NCI-H146 treated with DMSO at 0.1 percent for 48 hours (cell line): ENCODE results near the gene ELOB.
A peak's percentile ranks its signal among the peaks of the same experiment; 100 is the strongest.

Experiments
- DNase-seq: peaks from one replicate; lab custom pipeline; 2025; ENCODE audit not compliant: unreplicated experiment; lab: John Stamatoyannopoulos, UW

The ELOB gene

DNA sequence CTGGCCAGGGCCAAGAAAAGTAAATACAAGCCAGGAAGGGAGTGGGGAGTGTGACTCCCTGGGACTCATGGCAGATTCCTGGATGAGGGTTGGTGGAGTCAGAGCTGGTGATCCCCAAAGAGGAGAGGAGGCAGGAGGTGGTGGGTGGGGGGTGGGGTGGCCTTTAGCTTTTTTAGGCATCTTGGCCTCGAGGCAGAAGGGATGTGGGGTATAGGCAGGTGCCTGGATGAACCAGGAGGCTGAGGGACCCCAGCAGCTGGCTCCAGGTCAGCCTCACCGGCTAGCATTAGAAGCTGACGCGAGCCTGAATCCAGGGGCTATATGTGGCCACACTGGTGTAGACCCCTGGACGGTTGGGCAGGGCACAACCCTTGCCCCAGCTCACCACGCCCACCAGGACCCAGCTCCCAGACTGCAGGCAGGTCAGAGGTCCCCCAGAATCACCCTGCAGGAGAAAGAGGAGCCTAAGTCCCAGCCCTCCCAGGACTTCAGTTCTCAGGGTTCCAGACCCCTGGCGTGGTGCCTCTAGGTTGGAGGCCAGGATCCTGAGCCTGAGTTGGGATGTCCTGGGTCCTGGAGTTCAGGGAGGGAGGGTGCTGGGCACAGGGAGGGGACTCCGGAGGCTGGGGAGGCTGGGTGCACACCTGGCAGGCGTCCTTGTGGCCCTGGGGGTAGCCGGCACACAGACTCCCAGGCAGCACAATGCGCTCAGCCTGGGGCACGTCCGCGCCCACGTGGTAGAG, 7.4 kb upstream of the ELOB start:
- no peak for DNase-seq

DNA sequence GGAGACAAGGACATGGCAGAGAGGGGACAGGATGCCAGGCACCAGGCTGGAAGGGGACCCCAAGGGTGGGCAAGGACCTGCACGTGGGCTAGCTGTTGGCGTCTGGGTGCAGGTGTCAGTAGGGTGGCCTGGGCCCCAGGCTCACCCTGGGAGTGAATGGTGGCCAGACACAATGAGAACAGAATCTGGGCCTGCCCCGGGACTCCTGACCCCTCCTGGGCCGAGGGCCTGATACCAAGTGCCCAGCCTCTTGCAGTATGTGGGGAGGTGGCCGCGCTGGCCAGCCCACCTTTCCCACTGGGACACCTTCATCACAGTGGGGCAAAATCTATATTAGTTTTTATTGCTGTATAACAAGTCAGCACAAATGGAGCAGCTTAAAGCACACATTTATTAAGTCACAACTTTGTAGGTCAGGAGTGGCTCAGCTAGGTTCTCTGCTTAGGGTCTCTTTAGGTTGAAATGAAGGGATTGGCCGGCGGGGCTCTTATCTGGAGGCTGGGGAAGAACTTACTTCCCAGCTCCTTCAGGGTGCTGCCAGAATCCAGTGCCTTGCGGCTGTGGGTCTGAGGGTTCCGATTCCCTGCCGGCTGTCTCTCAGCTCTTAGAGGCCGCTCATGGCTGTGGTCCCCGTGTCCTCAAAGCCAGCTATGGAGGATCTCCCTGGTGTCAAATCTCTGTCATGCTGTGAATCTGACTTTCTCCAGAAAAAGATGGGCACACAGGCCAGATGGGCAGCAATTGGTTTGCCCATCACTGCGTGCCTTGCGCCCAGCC, 6.7 kb upstream of the ELOB start:
- no peak for DNase-seq

DNA sequence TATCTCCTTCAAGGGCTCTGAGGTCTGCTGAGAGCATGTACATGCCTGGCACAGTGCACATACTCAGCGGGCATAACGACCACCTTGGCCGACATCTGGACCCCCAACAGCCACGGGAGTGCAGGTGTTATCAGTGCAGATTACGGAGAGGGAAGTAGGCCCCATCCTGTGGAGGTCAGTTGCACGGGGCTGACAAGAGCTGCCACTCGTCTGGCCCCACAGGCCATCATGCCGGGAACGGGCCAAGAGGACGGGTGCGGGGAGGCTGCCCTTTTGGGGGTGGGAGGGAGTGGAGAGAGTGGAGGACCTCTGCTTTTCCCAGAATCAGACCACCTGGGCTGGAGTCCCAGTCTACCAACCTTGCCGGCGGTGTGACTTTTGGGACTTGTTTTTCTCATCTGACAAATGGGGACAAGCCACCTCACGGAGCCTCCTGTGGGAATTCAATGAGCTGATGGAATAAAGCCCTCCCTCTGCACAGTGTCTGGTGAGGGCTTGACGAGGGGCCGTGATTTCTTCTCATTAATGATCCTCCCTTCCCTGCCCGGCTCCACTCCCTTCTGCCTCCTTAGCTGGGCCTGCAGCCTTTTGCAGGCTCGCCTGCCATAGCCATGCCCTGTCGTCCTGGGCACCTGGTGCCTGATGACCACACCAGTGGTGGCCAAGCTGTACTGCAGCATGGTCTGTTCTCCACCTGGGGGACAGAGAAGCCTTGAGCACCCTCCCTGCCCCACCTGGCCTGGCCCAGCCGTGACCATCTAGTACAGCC, 5.7 kb upstream of the ELOB start:
- DNase-seq, result no peak

DNA sequence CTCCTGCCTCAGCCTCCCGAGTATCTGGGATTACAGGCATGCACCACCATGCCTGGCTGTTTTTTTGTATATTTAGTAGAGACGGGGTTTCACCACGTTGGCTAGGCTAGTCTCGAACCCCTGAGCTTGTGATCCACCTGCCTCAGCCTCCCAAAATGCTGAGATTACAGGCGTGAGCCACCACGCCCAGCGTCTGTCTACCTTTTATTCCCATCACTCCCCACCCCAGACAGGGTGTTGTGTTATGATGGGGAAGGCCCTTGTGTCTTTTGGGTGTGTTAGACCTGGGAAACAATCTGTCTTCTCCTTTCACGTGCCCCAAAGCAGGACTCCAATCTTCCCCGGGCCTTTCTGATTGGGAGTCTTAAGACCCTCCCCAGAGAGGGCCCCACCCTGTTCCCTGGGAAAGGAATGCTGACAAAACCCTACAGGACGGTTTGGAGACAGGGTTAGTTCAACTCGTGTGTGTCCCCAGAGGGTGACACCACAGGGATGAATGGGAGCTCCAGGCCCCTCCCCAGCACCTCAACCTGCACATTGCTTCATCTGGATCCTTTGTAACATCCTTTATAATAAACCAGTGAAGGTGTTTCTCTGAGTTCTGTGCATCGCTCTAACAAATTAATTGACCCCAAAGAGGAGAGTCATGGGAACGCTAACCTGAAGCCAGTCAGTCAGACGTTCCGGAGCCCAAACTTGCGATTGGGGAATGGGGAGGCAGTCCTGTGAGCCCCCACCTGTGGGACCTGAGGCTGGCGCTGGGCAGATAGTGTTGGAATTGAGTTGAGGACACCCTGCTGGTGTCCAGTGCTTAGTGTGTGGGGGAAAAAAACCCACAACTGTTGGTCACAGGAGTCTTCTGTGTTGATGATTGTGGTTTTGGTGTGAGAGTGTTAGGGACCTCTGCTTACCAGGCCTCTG, 3.2 kb upstream of the ELOB start:
- DNase-seq, result no peak

DNA sequence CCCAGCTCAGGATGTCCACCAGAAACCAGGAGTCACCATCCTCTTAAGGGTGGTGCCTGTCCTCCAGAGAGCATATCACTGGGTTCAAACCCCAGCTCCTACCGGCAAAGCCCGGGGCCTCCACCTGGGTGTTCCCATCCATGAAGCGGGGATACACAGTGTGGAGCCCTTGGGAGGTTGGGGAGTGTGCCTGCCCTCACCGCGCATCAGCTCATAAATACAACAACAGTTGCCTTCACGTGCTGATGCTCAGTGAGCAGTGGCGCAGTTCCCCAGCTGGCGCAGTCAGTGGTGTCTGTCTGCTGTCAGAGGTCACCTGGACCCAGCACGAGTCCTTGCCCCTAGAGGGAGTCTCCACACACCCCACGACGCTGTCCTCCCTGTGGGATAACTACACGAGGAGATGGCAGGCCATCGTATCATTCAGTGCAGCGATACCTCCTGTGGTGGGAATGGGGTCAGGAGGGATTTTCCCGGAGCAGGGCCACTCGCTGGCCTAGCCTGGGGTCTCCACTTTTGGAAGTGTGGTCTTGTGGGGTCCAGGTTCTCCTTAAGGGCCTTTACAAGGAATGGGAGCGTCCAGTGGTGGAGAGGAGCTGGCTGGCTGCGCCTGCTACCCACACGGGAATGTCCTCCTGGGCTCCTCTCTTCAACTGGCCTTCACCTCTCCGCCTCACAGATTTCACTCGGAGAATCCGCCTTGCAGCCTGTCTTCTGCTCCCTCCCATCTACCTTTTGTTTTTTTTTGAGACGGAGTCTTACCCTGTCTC, 2.3 kb upstream of the ELOB start:
- no peak for DNase-seq

DNA sequence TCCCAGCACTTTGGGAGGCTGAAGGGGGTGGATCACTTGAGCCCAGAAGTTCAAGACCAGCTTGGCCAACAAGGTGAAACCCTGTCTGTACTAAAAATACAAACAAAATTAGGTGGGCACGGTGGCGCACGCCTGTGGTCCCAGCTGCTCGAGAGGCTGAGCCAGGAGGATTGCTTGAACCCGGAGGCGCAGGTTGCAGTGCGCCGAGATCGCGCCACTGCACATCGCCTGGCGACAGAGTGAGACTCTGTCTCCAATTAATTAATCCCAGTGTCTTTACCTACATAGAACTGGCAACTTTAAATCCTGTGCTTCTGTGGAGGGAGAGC, 1.5 kb upstream of the ELOB start:
- no peak for DNase-seq

DNA sequence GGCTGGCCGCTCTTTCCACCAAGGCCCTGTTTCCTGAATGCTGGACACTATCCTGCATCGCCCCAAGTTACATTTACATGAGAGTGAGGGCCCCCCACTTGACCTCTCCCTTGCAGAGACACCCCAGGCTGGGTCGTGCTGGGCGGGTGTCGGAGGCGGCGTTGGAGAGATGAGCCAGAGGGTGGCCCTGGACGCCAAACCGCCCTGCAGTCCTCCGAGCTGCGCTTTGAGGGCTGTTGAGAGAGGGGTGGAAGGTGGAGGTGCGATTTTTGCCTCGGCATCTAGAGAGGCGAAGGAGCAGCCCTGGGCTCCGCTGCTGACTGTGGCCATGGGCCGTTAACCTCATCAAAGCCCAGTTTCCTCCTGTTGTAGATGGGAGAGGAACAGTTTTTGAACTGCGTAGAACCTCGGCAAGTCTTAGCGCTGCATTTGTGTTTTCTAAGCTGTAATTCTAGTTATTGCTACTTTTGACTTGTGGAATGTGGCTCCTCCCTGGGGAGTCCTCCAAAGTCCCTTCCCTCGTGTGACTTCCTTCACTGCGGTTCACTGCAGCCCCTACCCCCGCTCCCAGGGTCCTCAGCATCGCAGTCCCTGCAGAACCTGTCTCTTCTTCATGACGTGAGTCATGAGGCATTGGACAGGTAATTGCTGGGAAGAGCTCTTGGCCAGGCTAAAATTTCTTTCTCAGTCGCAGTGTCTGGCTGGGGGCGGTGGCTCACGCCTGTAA, 986 bp upstream of the ELOB start:
- peak; percentile 10 for DNase-seq

DNA sequence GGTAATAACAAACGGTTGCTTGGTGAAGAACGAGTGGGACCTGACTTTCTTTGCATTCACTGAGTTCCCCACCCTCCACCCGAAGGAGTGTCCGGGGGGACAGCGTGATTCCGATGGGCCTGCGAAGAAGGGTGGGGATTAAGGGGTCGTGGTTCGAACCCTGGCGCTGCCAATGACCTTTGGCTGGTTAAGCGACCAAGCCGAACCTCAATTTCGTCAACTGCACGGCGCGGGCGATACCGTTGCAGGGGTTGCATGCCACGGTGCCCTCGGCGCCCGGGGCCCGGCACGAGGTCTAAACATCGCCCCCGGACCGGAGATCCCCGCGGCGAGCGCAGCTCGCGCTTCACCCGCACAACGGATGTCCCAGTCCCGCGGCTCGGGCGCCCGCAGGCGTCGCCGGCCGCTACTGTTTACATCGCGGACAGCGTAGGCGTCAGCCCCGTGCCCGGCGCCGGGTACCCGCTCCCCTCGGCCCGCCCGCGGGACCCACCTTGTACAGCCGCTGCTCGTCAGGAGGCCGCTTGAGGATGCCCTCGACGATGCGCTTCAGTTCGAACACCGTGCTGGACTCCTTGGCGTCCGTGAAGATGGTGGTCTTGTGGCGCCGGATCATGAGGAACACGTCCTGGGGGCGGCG, 460 bp downstream of the ELOB start:
- no peak for DNase-seq

DNA sequence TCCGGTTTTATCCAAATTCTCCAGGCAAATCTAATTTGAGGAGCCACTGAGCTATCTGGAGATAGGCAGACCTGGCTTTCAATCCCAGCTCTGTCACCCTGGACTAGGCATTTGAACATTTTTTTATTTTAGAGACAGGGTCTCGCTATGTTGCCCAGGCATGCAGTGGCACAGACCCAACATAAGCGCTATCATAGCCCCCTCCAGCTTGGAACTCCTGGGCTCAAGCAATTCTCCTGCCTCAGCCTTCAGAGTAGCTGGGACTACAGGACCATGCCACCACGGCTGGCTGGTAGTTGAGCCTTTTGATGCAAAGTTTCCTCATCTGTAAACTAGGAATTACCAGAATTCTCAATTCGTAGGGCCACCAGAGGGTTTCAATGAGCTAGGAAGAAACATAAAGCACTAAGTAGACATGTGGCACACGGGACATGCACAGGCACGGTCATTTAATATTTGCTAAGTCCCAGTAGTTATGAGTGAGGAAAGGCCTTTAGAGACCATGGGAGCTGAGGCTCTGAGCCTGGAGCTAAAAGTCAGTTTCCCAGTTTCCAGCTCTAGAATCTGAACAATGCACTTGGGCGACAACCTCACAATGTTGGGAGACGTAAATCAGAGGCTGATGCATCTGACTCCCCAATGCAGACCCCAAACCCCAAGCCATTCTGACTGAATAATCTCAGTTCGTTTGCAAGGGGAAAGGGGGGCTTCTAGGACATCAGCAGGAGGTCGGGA, 1.1 kb downstream of the ELOB start:
- DNase-seq, result no peak

DNA sequence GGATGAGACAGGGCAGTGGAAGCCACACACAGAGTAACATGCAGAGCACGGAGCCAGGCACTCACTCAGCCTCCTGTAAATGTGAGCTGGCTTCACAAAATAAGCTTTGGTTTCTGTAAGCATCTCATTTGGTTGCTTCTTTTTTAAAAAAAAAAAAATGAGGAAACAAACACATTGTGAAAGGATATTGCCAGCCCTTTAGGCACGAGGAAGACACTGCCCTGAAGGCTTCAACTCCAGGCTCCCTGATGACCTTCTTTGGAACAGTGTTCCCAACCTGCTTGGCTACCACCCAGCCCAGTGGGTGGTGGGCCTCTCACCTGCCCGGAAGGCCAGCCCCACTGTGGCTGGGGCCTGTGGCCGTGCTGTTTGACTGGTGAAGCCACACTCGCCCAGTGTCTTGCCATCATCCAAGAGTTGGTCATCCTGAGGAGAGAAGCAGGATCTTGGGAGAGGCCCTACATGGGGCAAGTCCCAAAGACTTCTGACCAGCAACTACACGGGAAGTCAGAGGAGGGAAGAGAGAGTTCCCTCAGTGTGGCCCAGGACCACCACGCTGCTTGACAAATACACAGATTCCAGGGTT, 1.9 kb downstream of the ELOB start:
- no peak for DNase-seq

DNA sequence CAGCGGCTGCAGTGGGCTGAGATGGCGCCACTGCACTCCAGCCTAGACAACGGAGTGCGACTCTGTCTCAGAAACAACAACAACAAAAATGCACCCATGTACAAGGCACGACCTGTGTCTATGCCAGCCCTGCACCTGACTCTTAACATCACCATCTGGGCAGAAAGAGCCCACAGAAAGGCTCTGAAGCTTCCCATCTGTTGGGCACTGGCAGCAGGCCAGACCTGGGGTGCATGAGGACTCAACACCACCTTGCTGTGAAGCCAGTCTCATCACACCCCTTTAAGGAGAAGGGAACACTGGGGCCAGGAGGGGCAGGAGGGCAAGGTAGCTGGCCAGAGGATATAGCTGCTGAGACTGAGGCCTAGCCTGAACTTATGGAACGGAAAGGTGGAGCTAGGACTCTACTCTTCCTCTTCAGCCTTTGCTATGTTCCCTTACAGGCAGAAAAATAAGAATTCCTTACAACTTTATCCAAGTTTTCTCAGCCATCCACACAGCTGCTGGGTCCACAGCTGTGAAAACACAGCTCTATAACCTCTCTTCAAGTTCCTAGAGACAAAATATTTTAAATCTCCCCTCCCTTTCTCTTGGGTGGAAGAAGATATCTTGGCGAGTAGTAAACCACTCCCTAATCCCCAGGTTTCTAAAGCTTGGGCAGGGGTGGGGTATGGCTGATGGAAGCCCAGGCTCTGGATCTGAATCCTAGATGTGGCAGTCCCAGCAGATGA, 2.8 kb downstream of the ELOB start:
- no peak for DNase-seq

DNA sequence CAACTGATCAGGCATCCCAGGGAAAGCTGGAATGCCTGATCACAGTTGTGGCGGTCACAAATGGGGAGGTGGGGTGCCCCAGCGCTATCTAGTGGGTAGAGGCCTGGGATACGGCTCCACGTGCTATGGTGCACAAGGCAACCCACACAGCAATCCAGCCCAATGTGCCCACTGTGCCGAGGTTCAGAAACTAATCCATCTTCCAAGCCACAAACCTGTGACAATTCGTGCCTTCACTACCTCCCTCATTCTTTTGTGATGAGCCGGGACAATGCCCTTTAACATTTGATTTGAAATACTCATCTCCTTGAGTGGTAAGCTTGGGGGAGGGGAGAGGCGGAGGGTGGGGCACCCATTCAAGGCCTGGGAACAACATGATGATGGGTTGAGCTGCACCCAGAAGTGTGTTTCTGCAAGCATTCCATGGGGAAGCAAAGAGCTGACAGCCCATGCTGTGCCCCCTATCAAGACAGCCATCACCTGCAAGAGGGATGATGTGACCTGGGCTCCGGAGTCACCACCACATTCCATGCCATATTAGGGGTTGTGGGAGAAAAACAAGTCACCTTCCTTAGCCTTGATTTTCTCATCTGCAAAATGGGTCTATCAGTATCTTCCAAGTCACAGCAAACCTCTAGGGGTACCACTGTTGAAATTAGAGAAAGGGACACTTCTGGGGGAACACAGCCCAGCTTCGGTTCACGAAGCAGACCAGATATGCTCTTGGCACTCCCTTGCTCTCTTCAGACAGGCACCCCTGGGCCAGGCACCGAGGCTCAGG, 3.7 kb downstream of the ELOB start:
- DNase-seq, result no peak

DNA sequence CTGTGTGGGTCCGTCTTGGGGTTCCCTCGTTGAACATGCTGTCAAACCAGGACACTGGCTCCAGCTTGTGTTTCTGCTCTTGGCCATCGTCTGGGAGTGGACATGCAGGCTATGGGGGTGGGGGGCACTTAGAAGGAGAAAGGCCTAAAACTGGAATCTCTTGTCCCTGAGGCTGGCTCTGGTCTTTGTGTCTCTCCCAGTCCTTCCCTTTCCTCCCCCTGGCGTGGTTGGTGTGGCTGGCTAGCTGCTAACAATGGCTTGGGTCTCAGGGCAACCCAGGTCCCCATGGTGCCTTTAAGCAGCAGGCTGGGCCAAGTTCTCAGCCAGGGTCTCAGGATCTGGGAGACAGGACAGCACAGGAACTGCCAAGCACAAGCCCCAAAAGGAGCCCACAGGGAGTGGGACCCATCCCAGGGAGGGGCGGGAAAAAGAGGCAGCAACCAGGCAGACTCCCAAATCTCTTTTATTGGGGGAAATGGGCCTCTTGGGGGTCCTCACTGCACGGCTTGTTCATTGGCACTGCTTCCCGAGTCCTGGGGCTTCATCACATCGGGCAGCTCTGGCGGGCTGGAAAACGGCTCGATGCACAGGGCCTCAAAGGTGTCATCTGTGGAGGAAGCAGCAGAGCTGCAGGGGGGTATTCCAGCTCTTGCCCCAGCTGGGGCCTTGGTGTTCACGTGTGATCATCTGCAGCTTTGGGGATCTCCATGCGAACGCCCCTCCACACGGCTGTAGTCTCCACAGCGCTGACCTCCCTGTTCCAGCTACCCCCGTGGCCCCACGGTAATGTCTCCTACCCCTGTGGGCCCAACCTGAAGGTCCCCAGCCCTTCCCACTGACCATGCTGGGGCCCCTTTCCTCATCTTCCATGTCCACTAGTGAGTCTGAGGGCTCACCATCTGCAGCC, 5.3 kb downstream of the ELOB start:
- DNase-seq, result no peak

DNA sequence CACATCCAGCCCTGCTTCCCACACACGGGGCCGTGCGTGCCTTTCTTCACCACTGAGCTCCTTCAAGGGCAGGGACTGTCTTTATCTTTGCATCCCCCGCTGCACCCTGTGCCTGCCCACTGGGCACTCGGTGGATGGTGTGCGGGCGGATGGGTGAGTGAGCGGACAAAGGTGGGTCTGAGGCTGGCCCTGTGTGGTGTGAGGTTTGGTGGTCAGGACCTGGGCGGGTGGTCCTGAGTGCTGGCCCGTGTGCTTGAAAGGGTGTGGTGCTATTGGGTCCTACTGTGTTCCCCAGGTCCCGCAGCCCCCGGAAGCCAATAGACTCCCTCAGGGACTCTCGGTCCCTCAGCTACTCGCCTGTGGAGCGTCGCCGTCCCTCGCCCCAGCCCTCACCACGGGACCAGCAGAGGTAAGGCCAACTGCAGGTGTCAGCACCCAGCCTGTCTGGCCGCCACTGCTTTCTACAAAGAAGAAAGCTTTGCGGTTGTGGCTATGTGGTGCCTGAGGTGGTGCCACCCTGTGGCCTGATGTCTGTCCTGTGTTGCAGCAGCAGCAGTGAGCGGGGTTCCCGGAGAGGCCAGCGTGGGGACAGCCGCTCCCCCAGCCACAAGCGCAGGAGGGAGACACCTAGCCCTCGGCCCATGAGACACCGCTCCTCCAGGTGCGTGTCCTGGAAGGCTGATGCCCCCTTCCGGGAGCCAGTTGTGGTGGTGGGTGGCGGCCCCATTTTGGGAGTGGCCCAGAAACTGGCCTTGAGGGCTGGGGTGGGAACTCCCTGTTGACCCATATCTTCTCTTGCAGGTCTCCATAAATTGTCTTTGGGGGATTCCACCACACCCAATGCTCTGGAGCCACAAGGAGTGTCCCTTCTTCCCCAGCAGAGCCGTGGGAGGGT, 6.8 kb downstream of the ELOB start:
- no peak for DNase-seq

DNA sequence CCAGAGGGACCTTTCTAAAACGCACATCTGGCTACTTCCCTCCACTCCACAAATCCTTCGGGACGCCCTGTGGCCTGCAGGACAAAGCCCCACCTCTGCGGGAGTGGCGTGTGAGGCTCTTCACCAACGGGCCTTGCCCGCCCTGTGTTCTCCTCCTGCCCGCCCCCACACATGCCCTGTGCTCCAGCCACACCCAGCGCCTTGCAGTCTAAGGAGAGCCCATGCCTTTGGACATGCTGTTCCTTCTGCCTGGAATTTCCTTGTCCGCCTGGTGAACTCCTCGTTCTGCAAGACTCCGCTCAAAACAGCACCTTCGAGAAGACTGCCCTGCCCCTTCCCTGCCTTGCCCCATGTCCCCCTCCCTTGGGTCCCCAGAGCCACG, 7.4 kb downstream of the ELOB start:
- no peak for DNase-seq
